ENCODE results near the gene NUP93.

Gene NUP93

DNA sequence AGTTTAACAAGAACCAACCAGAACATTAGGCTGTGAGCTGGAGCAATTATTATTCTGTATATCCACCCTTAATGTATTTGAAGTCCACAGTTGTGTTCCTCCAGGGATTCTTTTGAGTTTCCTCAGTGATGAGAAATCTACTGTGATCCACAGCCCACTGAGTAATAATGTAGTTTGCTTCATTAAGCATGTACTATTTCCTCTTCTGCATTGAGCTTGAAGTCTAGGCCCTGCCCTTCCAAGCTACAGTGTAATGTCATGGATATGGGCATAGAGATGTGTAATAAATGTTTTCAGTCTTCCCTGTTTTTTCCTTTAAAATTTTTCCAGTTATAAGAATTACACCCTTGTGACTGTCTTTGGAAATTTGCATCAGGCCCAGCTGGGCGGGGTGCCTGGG, 98.7 kb downstream of the NUP93 start:
- no peaks in the 10 kb centered on the region for H3K9me3 ChIP-seq (ENCODE audit: insufficient read depth, low read depth, low read length)
- no peaks in the 10 kb centered on the region for H4K20me1 ChIP-seq (ENCODE audit: insufficient read depth, low read length, poor library complexity, severe bottlenecking)
- H2AFZ ChIP-seq (ENCODE audit: low read length), result no peak overlapping the region
- no peak overlapping the region for H3K4me3 ChIP-seq (ENCODE audit: low read length, poor library complexity, severe bottlenecking)
- H3F3A ChIP-seq (ENCODE audit: low read depth), result no peaks in the 10 kb centered on the region
- no peak for TF ChIP-seq EZH2phosphoT487 (IDR thresholded peaks at IDR 0.05; ENCODE audit: borderline replicate concordance)
- TF ChIP-seq, protein P1, sequence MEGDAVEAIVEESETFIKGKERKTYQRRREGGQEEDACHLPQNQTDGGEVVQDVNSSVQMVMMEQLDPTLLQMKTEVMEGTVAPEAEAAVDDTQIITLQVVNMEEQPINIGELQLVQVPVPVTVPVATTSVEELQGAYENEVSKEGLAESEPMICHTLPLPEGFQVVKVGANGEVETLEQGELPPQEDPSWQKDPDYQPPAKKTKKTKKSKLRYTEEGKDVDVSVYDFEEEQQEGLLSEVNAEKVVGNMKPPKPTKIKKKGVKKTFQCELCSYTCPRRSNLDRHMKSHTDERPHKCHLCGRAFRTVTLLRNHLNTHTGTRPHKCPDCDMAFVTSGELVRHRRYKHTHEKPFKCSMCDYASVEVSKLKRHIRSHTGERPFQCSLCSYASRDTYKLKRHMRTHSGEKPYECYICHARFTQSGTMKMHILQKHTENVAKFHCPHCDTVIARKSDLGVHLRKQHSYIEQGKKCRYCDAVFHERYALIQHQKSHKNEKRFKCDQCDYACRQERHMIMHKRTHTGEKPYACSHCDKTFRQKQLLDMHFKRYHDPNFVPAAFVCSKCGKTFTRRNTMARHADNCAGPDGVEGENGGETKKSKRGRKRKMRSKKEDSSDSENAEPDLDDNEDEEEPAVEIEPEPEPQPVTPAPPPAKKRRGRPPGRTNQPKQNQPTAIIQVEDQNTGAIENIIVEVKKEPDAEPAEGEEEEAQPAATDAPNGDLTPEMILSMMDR (conservative IDR thresholded peaks at IDR 0.05; ENCODE audit: low read length), result no peak
- no peaks in the 10 kb centered on the region for H3K4me1 ChIP-seq (ENCODE audit: insufficient read depth, low read length, poor library complexity, severe bottlenecking)
- H3K9ac ChIP-seq (ENCODE audit: low read depth, low read length, poor library complexity, severe bottlenecking), result no peak overlapping the region
- H3K9me2 ChIP-seq (replicated peaks; ENCODE audit: low read depth, low read length), result no peaks in the 10 kb centered on the region
- H3K4me2 ChIP-seq (ENCODE audit: low read depth, low read length, poor library complexity, severe bottlenecking), result no peak overlapping the region
- no peaks in the 10 kb centered on the region for H3K79me2 ChIP-seq (ENCODE audit: insufficient read depth, low read length)
- no peaks in the 10 kb centered on the region for H3K27me3 ChIP-seq (ENCODE audit: insufficient read depth, low read length, poor library complexity, severe bottlenecking)
- H3K36me3 ChIP-seq (ENCODE audit: insufficient read depth, low read length), result peaks cover 88% of the 10 kb centered on the region; the same call in 1 of the 2 replicates

DNA sequence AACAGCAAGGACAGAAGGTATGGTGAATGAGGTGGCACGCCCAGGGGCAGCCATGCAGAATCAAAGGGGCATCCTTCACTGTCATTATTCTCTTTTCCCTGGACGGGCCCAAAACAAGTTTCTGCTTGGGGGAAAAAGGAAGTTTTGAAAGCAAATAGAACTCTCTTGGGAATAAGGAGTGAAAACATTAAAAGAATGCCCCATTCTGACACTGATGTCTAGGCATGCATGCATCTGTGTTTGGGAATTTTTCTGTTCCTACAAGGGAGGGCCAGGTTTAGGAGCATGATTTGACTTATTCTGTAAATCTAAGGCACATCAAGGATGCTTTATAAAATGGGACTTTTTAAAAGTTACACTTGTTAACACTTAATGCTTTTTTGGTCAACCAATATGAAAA, 100.7 kb downstream of the NUP93 start:
- no peaks in the 10 kb centered on the region for H3K27me3 ChIP-seq (ENCODE audit: insufficient read depth, low read length, poor library complexity, severe bottlenecking)
- H3K9ac ChIP-seq (ENCODE audit: low read depth, low read length, poor library complexity, severe bottlenecking), result no peak overlapping the region
- H3F3A ChIP-seq (ENCODE audit: low read depth), result no peaks in the 10 kb centered on the region
- no peak overlapping the region for H2AFZ ChIP-seq (ENCODE audit: low read length)
- H3K4me3 ChIP-seq (ENCODE audit: low read length, poor library complexity, severe bottlenecking), result no peak overlapping the region
- no peaks in the 10 kb centered on the region for H3K4me1 ChIP-seq (ENCODE audit: insufficient read depth, low read length, poor library complexity, severe bottlenecking)
- peaks cover 88% of the 10 kb centered on the region; the same call in 1 of the 2 replicates for H3K36me3 ChIP-seq (ENCODE audit: insufficient read depth, low read length)
- no peak for TF ChIP-seq EZH2phosphoT487 (IDR thresholded peaks at IDR 0.05; ENCODE audit: borderline replicate concordance)
- TF ChIP-seq, protein P1 (conservative IDR thresholded peaks at IDR 0.05; ENCODE audit: low read length), result no peak
- no peaks in the 10 kb centered on the region for H4K20me1 ChIP-seq (ENCODE audit: insufficient read depth, low read length, poor library complexity, severe bottlenecking)
- no peak overlapping the region for H3K4me2 ChIP-seq (ENCODE audit: low read depth, low read length, poor library complexity, severe bottlenecking)
- H3K9me3 ChIP-seq (ENCODE audit: insufficient read depth, low read depth, low read length), result no peaks in the 10 kb centered on the region
- H3K9me2 ChIP-seq (replicated peaks; ENCODE audit: low read depth, low read length), result no peaks in the 10 kb centered on the region
- no peaks in the 10 kb centered on the region for H3K79me2 ChIP-seq (ENCODE audit: insufficient read depth, low read length)

DNA sequence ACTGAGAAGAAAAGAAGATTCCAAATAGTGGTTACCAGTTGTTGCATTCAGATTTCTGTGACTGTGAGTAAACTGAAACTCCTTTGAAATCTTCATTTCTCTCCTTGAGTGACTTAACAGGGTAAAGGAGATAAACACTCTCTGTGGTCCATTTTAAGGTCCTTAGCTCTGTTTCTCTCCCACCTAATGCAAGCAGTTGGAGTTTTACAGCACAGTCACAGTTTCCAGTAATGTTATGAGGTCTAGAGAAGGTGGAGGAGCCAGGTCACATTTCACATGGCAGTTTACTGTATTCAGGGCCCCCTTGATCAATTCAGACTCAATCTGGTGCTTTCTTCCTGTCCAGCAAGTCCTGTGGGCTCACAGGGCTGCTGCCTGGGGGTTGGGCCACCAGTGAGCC, 102.8 kb downstream of the NUP93 start:
- TF ChIP-seq EZH2phosphoT487 (IDR thresholded peaks at IDR 0.05; ENCODE audit: borderline replicate concordance), result no peak
- Histone ChIP-seq H3K9ac (ENCODE audit: low read depth, low read length, poor library complexity, severe bottlenecking) (no peak overlapping the region), H3K9me2 (replicated peaks; ENCODE audit: low read depth, low read length) (no peaks in the 10 kb centered on the region), H3K4me3 (ENCODE audit: low read length, poor library complexity, severe bottlenecking) (no peak overlapping the region), H3K4me1 (ENCODE audit: insufficient read depth, low read length, poor library complexity, severe bottlenecking) (no peaks in the 10 kb centered on the region), H2AFZ (ENCODE audit: low read length) (no peak overlapping the region), H3K27me3 (ENCODE audit: insufficient read depth, low read length, poor library complexity, severe bottlenecking) (no peaks in the 10 kb centered on the region), H3K9me3 (ENCODE audit: insufficient read depth, low read depth, low read length) (no peaks in the 10 kb centered on the region), H3K4me2 (ENCODE audit: low read depth, low read length, poor library complexity, severe bottlenecking) (no peak overlapping the region), H4K20me1 (ENCODE audit: insufficient read depth, low read length, poor library complexity, severe bottlenecking) (no peaks in the 10 kb centered on the region), H3F3A (ENCODE audit: low read depth) (no peaks in the 10 kb centered on the region), H3K36me3 (ENCODE audit: insufficient read depth, low read length) (peaks cover 89% of the 10 kb centered on the region; the same call in 1 of the 2 replicates), H3K79me2 (ENCODE audit: insufficient read depth, low read length) (no peaks in the 10 kb centered on the region)

DNA sequence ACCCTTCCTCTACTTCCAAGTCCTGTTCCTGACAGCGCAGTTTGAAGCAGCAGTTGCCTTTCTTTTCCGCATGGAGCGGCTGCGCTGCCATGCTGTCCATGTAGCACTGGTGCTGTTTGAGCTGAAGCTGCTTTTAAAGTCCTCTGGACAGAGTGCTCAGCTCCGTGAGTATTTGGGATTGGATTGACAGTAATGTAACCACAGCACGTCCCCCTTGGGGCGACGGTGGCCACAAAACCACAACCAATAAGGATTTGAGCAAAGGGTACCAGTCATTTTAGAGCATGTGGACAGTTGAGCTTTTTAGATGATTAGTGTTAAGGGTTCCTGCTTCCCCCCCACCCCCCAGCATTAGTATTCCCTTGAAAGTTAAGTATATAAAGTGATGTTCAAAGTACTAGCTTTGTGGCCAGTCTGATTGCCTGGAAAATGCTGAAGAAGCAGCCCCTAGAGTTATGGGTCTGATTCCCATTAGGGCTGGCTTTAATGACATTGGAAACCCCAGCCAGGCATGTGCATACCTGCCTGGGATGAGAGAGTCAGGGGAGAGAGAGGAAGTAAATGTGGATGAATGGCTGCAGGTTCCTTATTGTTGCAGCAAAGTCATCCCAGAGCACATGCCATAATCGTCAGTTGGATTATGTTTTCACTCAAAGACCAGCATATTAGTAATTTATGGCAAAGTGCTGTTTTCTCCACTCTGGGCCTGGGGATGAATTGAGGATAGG, 103.5 kb downstream of the NUP93 start:
- no peaks in the 10 kb centered on the region for H3K9me3 ChIP-seq (ENCODE audit: insufficient read depth, low read depth, low read length)
- TF ChIP-seq EZH2phosphoT487 (IDR thresholded peaks at IDR 0.05; ENCODE audit: borderline replicate concordance), result no peak
- TF ChIP-seq, protein P1 (conservative IDR thresholded peaks at IDR 0.05; ENCODE audit: low read length), result no peak
- H3K4me1 ChIP-seq (ENCODE audit: insufficient read depth, low read length, poor library complexity, severe bottlenecking), result no peaks in the 10 kb centered on the region
- peaks cover 94% of the 10 kb centered on the region for H3K36me3 ChIP-seq (ENCODE audit: insufficient read depth, low read length)
- no peaks in the 10 kb centered on the region for H4K20me1 ChIP-seq (ENCODE audit: insufficient read depth, low read length, poor library complexity, severe bottlenecking)
- no peak overlapping the region for H2AFZ ChIP-seq (ENCODE audit: low read length)
- H3K79me2 ChIP-seq (ENCODE audit: insufficient read depth, low read length), result no peaks in the 10 kb centered on the region
- no peak overlapping the region for H3K9ac ChIP-seq (ENCODE audit: low read depth, low read length, poor library complexity, severe bottlenecking)
- H3K9me2 ChIP-seq (replicated peaks; ENCODE audit: low read depth, low read length), result no peaks in the 10 kb centered on the region
- H3K4me2 ChIP-seq (ENCODE audit: low read depth, low read length, poor library complexity, severe bottlenecking), result no peak overlapping the region
- no peak overlapping the region for H3K4me3 ChIP-seq (ENCODE audit: low read length, poor library complexity, severe bottlenecking)
- no peaks in the 10 kb centered on the region for H3F3A ChIP-seq (ENCODE audit: low read depth)
- no peaks in the 10 kb centered on the region for H3K27me3 ChIP-seq (ENCODE audit: insufficient read depth, low read length, poor library complexity, severe bottlenecking)

Measured in Loucy (cell line).